Measurements from ENCODE around the gene NRG3.

DNA sequence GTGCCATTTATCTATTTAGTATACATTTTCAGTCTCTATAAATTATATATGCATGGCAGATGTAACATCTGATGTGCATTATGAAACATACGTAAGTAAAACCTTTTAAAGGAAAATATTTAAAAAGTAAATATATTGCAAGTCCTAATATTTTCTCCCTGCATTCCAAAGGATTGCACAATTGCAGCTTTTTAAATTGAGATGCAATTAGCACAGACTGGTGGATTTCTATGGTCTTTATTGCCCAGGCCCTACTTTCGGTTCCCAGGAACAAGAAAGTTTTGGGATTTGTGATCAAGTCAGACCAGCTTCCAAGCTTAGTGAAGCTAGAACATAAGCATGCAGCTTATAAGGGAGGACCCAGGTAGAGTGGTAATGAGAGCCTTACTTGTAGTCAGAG lies 337.8 kb downstream of the NRG3 start:
- TF ChIP-seq, protein P1, sequence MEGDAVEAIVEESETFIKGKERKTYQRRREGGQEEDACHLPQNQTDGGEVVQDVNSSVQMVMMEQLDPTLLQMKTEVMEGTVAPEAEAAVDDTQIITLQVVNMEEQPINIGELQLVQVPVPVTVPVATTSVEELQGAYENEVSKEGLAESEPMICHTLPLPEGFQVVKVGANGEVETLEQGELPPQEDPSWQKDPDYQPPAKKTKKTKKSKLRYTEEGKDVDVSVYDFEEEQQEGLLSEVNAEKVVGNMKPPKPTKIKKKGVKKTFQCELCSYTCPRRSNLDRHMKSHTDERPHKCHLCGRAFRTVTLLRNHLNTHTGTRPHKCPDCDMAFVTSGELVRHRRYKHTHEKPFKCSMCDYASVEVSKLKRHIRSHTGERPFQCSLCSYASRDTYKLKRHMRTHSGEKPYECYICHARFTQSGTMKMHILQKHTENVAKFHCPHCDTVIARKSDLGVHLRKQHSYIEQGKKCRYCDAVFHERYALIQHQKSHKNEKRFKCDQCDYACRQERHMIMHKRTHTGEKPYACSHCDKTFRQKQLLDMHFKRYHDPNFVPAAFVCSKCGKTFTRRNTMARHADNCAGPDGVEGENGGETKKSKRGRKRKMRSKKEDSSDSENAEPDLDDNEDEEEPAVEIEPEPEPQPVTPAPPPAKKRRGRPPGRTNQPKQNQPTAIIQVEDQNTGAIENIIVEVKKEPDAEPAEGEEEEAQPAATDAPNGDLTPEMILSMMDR (IDR thresholded peaks at IDR 0.05; ENCODE audit: insufficient read depth, low read length) = no peak
- TF ChIP-seq REST (IDR thresholded peaks at IDR 0.05; ENCODE audit: insufficient replicate concordance, low read depth) (no peak), GABPA (IDR thresholded peaks at IDR 0.05; ENCODE audit: low read depth) (no peak), POLR2AphosphoS5 (IDR thresholded peaks at IDR 0.05; ENCODE audit: low read depth) (no peak)
